GM21367 (cell line): Measurements from ENCODE around the gene GNAZ.

Experiments
- ATAC-seq: cut with Tn5 transposase; IDR thresholded peaks from one replicate; pipeline ENCODE4 v1.9.1; 2021; ENCODE audit not compliant: unreplicated experiment

Gene GNAZ

DNA sequence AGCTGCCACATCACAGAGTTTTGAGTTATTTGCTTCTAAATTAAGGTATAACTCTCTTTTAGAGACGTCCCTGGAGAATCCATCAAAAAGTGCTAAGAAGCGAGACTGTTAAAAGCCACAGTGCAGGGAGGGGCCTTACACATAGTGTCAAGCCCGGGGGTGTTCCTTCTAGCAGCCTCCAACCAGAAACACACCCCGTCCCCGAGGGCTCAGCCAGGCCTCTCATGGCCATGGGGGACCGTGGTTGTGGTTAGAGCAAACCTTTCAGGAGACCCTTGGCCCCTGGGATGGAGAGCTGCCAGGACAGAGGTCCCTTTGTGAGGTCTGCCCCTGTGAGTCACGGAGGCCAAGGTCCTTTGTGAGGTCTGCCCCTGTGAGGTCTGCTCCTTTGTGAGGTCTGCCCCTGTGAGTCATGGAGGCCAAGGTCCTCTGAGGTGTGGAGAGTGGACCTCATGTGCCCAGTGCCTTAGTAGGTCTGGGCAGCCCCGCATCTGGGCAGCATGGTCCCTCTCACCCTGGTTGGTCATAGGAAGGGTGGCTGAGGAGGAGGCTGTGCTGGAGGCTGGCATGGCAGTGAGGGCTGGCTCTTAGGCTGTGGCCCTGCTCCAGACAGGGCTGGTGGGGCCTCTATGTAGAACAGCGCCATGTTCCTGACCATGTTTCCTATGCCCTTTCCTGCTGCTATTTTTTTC, 5.4 kb downstream of the GNAZ start:
- no peak for ATAC-seq

DNA sequence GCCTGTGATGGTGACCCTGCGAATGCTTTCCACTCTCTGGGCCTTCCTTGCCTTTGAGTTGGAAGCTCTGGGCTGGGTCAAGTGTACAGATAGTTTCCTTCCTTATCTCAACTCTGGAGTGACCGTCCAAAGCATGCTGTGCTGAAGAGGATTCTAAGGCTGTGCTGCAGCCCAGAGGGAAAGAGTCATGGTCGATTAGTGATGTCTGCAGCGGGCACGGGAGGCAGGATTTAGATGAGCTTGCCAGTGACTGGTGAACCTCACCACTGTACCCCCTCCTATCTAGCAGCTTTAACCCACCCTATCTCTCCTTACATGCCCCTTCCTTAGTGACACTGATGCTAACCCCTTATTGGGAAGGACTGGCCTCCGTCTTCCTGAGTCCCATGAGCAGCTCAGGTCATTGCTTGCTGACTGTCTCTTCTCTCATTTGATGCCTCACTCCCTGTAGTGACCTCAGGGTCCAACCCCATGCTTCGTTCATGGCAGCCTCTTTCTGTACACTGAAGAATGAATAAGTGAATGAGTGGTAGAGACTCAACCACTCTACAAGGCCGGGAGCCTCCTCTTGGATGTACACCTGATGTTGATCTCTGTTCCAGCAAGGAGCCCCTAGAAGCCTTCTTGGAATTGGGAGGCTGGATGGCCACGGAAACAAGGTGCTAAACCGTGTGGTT, 6.7 kb downstream of the GNAZ start:
- ATAC-seq, result no peak

DNA sequence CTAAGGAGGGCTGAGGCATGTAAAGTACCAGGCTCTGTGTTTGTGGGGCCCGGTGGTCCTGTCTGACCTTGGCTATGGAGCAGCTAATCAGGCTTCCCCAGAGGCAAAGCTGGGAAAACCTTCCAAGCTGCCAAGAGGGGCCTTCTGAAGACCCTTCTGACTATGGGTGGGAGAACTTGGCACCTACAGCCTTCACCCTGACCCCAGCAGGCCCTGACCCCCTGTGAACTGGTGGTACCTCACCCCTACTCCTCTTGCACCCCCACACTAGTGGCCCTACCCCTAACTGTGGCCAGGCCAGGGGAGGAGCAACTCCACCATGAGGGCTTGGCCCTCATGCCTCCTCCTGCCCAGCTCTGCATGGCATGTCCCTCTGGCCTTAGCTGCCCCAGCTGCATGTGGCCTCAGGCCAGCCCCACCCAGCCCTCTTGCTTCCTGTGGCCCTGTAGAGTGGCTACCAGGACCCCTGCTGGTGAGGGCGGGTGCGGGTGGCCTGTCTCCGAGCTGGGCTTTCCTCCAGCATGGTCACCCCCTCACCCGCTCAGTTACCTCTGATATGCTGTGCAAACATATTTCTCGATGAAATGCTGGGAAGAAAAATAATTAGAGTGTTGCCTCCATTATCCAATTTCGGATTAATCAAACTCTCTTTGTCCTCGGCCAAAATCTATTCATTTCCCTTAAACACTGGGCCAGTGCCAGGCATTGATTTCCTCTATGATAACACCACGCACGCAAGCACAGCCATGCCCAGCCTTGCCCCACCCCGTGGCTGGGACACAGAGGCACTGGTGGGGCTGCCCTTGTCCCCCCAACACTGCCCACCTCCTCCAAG, 7.5 kb downstream of the GNAZ start:
- no peak for ATAC-seq

DNA sequence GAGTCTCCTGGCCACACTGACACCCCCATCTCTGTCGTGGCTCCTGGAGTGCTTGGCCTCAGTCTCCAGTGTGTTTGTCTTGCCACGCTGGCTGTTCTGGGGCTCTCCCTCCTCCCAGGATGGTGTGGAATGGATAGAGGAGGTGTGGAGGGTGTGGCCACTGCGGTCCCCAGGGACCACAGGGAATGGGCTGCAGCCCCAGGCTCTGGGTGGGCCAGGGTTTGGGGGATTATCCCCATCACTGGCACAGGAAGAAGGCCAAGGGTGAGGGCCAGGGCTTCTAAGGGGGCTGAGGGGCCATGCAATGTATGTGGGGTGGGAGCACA, 8.1 kb downstream of the GNAZ start:
- ATAC-seq, result no peak

DNA sequence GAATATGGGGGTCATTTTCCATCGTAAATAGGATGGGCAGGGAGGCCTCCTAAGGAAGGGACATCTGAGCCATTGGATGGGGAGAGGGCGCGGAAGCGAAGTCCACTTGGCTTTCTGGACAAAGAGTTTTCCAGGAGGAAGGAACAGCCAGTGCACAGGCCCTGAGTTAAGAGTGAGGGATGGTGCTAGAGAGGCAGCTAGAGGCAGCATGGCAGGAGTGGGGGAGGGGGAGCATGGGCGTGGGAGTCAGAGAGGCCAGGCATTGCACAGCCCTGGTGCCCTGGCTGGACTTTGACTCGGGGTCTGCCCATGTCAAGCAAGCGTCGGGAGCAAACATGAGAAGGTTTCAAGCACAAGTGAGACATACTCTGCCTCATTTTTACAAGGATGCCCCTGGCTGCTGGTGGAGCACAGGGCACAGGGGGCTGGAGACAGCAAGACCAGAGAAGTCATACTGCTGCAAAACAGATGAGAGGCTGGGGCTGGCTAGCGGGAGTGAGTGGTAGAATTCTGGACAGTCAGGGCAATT, 9.0 kb downstream of the GNAZ start:
- no peak for ATAC-seq

DNA sequence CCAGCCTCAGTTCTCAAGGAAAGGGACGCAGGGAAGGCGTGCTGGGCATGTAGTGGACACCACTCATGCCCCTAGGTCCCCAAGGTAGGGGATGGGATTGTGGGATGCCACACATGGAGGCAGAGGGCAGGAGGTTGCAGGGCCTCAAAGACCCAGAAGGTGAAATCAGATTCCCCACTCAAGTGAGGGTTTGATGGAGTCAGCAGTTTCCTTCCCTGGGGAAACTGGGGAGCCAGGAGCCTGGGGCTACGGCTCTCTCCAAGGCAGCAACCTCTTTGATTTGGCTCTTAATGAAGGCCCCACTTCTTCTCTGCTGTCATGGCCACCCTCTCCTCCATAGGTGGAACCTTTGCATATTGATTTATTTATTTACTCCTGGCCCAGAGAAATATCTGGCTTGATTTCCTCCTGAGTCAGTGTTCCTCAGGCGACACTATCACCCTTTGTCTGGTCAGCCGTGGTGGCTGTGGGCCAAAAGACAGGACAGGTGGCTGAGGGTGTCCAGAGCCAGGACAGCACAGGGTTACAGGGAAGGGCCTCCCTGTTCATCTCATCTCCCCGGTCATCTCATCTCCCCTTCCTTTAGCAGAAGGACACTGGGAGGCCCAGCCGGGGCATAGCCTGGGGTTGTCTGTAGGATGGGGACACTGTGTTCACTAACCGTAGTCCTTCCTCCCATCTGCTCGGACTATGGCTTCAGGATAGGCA, 9.6 kb downstream of the GNAZ start:
- no peak for ATAC-seq

DNA sequence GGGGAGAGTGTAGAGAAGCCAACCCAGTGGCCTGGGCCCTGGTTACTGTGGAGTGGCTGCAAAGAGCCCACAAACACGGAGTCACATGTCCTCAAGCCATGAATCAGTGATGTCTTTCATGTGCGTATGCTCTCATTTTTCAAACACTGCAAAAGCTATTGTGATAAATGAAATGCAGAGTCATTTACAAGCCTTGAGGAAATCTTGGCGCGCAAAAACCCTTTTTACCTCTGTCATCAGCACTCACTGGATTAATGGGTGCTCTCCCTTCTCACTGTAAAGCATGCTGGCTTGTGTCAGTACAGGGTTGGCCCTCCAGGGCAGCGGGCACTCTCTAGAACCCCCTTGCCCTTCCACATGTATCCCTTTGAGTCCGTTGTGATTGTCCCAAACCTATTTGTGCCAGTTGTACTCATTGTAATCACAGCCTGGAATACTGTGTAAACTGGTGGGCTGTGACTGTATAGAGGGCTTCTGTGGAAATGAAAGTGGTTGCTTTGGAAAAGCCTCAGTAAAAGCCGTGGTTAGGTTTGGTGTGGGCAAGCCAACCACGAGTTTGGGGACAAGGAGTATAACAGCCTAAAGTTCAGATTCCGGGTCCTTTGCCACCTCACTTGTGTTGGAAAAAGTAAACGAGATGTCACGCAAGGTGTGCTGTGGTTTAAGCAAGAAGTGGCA, 10.4 kb downstream of the GNAZ start:
- ATAC-seq, result no peak

DNA sequence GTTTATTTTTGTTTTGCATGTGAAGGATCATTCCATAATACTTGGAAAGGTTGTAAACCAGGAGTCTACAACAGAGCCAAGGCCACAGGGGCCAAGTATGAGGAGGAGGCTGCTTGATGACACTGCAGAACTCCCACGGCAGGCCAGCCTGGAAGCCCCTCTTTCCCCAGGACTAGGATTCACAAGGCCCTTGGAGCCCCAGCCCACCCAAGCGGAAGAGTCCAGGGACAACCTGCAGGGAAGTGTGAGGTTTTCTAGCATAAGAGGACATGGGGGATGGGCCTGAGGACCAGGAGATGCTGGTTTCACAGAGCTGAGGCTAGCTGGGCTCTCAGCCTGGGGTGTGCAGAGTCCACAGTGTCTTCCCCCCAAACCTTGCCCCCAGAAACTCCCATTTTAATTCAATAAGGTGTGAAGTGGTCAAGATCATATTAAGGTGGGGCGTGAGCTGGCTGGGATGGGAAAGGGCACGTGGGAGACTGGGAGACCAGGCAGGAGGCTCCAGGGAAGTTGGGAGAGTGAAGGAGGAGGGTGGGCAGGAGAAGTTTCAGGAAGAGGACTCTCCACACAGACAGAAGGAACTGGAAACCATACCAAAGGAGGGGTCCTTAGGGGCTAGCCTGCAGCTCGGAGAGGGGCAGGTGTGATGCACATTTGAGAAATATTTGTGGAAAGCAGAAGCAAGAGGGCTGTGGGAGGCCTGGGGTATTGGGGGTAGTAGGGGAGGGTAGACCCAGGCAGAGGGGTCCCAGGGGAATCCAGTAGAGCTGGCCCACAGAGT, 12.4 kb downstream of the GNAZ start:
- ATAC-seq, result no peak

DNA sequence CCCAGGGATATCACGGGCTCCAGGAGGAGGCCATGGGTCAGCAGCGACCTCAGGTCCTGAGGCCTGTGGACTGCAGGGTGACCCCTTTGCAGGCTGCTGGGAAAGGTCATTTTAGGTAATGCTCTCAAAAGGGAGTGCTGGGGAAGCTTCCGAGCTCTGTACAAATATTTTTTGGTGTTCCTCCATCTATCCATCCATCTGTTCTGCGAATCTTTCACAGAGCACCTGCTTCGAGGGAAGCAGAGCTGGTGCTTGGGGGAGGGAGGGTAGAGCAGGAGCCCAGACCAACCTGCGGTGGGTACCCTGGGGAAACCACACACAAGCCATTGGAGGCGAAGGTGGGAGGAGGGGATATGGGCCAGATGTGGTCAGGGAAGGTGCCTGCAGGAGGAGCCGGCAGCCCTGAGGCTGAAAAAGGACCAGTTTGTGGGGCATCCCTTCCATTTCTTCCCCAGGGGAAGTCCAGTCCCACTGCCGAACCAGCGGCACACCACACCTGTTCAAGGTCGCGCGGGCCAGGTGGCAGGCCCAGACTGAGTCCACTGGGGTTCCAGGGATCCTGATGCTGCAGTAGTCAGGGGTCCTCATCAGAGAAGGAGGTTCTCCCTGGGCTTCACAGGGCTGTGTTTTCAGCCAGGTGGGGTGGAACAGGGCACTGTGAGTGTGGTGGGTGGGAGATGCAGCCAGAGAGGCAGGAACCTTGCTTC, 13.1 kb downstream of the GNAZ start:
- no peak for ATAC-seq

DNA sequence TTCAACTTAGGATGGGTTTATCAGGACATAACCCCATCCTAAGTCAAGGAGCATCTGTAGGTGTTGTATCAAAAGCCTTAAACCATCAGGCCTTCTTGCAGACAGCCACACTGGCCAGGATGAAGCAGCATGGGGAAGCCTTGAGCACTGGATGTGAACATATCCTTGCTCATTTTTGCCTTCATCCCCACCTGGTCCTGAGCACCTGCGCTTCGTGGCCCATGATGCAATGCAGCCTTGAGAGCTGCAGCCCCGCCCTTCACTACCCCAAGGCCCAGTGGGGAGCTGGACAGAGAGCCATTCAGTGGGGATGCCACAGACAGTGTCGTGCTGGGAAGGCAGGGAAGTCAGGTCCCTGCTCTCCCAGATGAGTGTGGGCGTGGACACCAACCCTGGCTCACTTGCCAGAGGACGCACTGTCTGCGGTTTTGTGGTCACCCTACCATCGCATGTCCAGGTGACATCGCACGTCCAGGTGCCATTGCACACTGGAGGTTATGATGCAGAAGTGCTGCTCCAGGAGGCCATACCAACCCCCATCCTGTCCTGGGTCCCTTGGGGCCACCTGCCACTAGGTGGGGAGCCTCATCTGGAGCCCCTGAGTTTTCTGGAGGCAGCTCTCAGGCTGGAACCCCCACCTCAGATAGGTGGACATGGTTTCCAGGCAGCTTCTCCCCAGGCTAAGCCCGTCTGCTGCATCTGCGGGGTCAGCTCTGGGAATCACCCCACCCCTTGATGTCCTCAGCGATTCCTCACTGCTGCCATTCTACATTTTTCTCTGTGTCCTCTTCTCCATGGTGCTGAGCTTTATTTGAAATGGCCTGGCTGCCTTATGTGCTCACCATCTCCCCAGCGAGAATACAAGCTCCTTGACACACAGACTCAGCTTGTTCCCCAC, 14.4 kb downstream of the GNAZ start:
- ATAC-seq, result no peak

DNA sequence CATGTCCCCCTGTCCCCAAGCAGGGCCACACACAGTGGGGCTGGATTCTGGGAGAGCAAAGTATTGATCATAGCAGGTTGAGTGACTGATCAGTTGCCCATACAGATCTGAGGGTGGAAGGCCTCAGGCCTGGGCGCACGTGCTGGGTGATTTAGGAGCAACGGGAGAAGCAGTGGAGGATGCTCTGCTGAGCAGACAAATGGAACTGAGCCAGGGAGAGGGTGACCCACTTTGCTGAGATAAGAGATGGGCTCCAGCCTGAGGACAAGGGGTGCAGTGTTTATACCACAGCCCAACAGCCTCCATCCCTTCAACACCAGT, 15.0 kb downstream of the GNAZ start:
- no peak for ATAC-seq

DNA sequence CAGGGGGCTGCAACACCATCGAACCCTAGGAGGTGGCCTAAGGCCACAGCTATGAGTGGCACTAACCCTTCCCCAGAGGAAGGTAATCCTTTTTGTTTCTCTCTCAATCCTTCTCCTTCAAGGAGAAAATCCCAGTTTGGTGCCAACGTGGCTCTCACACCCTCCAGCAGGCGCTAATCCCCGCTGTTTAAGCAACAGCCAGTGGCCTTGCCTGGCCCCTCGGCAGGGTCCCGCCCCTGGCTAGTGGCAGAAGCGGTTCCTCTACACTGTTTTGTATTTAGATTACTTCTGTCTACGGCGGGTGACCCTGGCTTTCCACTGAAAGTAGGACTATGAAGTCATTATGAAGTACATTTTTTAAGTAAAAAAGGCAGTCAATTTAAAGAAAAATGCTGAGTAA, 15.5 kb downstream of the GNAZ start:
- ATAC-seq, result no peak

DNA sequence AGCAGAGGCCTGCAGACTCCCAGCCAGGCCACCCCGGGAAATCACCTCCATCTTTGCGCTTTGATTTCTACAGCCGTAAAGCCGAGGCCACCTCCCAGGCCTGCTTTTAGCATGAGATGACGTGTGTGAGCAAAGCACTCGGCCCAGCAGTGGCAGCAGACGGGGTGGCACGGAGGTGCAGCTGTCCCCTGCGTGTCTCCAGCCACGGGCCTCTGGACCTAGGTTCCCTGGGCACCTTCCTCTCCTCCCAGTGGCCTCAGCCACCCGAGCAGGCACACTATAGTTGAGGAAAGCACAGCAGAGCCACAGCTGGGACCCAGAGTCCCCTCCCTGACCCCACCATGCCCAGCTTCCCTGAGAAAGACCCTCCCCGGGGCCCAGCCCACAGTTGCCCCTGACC, 15.9 kb downstream of the GNAZ start:
- no peak for ATAC-seq

DNA sequence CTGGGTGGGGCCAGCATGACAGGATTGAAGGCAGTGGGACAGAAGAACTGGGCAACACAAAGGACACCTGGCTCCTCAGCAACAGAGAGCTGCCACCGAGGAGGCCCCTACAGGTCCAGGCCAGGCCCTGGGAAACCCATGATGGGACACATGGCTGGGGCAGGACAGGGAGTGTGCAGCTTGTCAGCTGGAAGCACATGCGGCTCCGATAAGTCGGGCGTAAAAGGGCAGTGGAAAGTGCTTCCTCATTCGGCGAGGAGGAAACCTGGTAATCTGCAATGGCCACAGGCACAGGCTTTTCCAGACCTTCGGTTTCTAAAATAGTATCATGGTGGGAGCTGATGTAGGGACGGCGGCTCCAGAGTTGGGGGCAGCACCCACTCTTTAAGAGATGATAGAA, 16.5 kb downstream of the GNAZ start:
- ATAC-seq, result no peak

DNA sequence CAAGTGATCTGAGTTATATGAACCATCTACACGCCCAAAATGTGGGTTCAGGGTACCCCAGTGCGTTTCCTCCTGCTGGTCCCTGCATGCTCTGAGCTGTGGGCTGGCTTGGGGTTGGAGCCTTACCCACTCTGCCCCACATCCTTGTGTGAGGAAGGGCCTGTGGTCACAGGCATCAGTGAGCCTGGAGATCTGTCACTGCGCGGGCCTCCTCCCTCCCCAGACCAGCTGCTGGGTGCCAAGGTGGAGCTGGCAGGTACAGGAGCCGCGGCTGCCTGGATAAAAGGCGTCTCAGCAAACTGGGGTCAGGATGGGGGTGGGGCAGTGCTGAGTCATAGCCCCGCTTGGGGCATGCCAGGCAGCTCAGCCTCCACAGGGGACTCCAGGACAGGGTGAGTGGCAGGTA, 17.9 kb downstream of the GNAZ start:
- no peak for ATAC-seq

DNA sequence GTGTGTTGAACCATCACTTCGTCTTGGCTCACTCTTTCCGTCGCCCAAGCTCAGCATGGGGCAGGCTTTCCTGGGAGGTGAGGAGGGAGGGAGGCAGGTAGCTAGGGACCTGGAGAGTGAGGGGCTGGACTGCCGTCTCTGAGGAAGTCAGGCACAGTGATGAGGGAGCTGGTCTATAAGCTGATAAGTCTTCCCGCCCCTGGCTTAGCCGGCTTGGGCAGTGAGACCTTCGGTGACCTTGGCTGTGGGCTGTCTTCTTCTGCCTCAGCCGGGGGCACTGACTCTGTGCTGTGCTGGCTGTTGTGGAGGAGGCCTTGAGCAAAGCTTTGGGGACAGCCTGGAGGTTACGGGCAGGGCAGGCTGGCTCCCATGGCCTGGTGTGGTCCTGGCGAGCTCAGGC, 18.7 kb downstream of the GNAZ start:
- no peak for ATAC-seq

DNA sequence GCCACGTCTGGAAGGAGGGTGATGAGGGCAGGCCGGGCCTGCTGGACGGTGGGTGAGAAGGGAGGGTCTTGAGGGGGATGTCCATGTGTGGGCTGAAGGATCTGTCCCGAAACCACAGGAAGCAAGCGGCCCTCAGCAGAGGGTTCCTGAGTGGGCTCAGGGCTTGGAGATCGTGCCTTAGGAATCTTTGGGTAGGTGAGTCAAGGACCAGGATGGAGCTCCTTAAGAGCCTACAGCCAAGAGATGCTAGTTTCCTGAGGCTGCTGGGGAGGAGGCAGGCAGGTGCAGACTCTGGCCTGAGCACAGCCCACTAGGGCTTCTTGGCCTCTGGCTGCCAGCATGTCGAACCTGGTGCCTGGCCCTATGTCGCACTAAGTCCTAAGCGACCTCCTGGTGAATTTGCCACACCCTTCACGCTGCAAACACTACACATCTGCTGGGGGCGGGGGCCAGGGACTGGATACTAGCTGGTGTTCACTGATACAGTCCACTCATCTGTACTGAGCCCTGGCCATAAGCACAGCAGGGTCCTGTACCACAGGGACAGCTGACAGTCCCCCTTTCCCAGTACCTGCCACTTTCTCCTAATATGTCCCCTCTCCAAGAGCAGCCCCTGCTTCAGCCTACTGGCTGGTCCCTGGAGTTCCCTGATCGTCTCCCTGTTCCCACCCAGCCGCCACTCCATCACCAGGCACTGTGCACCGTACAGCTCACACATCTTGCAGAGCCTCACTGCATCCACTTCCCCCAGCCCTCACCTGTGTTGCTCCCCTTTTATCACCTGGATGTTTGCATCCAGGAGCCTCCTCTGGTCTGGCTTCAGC, 19.5 kb downstream of the GNAZ start:
- ATAC-seq, result no peak

DNA sequence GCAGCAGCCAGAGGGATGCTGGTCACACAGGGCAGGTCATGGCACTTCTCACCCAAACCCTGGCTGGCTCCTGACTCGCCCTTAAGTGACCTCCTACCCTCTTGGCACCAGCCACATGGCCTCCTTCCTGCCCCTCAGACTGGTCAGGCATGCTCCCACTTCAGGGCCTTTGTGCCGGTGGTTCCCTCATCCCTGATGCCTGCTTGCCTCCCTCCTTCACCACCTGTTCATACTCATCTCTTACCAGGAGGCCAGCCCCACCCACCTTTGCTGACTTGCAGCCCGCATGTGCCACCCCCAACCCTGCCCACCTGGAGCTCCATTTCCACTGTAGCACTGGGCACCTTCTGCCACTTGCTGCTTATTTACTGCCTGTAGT, 20.1 kb downstream of the GNAZ start:
- no peak for ATAC-seq
